ENCODE data around the gene GRM6.

The GRM6 gene

DNA sequence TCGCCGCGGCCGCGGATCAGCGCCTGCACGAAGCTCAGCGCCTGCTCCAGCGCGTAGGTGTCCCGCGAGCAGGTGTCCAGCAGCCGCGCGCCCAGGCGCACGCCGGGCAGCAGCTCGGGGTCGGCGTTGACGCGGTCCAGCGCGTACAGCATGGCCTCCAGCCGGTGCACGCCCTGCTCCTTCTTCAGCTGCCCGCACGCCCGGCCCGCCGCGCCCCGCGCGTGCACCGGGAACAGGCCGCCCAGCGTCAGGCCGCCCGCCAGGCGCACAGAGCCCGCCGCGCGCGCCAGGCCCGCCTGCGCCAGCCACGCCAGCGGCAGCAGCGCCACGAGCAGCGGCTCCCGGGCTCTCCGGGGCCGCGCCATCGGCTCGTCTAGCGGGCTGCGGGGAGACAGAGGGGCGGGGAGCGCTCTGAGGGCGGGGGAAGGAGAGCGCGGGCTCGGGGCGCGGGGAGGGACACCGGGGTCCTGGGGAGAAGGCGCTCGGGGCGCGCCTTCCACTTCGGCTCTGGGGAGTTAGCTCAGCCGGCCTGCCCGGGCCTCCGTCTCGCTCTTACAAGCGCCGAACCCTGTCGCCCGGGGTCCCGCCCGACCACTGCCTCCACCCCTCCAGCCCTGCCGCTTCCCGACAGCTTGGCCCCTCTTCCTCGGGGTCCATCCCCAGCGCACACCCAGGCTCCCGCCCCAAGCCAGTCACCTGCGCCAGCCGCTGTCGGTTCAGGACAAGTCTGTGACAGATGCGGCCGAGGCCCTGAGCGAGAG, at the start of gene GRM6:
GRM6 (minus strand) TSS at position 741 of the 761 bp plus-strand sequence; CDS start at position 365, 376 bp downstream.
- DNase-seq, result no peak

- no peak for DNase-seq
Measured at GRCh38 chr5:179044765-179045164, 49.6 kb upstream of the GRM6 start.

DNA sequence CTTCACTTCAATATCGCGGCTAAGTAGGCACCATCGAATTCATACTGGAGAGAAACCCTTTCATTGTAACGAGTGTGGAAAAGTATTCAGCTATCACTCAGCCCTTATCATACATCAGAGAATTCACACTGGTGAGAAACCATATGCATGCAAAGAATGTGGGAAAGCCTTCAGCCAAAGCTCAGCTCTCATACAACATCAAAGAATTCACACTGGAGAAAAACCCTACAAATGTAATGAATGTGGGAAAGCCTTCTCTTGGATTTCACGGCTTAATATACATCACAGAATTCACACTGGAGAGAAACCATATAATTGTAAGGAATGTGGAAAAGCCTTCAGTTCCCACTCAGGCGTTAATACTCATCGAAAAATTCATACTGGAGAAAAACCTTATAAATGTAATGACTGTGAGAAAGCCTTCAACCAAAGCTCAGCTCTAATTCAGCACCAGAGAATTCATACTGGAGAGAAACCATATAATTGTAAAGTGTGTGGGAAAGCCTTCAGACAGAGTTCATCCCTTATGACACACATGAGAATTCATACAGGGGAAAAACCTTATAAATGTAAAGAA, 38.0 kb upstream of the GRM6 start:
- DNase-seq, result no peak

- no peak for DNase-seq
Measured at GRCh38 chr5:179023528-179024189, 28.5 kb upstream of the GRM6 start, which contains the start of gene ZNF879. Gene ZNF879 (plus strand): TSS chr5:179023804. CDS start chr5:179025005, 1,201 bp downstream.

GRCh38 chr5:179008667-179009066, 13.5 kb upstream of the GRM6 start:
- DNase-seq, result no peak

DNA sequence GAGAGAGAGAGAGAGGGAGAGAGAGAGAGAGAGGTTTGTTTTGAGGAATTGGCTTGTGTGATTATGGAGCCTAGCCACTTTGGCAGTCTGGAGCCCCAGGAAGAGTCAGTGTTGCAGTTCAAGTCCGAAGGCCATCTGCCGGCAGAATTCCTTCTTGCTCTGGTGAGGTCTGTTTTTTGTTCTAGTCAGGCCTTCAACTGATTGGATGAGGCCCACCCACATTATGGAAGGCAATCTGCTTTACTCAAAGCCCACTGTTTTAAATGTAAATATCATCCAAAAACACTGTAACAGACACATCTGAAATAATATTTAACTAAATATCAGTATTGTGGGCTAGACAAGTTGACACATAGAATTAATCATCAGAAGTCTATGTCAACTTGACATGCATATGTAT, 11.4 kb upstream of the GRM6 start:
- DNase-seq, result no peak

DNA sequence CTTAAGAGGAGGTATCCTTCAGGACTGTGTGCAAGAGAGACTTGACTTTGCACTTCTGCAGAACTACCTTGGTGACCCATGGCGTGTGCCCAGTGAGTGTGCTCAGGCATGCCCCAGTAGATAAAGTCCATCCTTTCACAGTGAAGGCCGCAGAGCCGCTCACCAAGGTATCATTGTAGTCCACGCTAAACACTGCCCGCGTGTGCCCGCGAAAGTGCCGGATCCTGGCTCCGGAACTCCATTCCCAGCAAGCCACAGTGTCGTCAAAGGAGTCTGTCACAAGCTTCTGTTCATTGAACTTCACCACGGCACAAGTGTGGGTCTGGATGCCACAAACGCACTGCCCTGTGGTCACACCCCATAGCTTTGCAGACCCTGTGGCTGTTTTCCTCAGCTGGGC, 3.3 kb upstream of the GRM6 start:
- no peak for DNase-seq

GRCh38 chr5:178997191-178997590, 2.1 kb upstream of the GRM6 start:
- DNase-seq, result no peak

DNA sequence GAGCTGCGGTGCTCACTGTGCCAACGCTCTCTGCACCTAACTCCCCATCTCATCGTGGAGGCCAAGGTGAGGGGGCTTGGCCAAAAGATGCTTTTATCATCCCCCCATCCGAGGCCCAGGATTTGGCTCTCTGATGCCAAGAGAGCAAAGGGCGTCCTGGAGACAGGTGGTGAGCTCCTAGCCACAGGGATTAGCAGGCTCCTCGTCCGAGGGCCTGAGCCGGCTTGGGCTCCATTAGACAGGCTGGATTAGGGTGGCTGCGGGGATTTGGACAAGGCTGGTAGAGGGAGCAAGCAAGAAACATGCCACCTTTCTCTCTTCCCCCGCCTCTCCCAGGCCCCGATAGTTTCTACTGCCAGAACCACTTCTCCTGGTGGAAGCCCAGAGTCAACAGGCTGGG, 1.0 kb upstream of the GRM6 start:
- no peak for DNase-seq

GRCh38 chr5:178995341-178995690, 196 bp upstream of the GRM6 start:
- DNase-seq, result no peak

DNA sequence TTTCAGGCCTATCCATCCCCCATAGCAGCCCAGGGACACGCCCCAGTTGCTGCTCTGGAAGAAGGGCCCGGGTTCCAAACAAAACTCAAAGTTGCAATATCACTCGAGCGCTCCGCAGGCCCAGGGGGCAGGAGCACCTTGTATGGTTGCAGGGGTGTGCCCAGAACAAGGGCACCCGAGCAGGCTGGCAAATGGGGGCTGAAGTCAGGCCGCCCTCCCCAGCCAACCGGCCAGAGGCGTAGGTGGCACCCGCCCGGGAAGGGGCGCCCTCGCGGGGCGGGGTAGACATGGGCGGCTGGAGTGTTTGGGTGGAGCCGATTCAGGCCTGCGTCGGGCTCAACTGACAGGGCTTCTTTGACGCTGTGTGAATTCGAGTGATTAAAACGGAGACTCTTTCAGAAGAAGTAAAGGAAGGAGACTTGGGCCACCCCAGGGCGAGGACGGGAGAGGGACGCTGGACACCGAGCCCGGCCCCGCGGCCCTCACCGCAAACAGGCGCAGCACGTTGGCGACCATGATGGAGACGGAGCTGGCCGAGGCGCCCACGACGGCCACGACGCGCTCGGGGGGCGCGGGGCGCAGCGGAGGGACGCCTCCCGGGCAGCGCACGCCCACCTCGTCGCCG, 1.1 kb downstream of the GRM6 start:
- no peak for DNase-seq

DNA sequence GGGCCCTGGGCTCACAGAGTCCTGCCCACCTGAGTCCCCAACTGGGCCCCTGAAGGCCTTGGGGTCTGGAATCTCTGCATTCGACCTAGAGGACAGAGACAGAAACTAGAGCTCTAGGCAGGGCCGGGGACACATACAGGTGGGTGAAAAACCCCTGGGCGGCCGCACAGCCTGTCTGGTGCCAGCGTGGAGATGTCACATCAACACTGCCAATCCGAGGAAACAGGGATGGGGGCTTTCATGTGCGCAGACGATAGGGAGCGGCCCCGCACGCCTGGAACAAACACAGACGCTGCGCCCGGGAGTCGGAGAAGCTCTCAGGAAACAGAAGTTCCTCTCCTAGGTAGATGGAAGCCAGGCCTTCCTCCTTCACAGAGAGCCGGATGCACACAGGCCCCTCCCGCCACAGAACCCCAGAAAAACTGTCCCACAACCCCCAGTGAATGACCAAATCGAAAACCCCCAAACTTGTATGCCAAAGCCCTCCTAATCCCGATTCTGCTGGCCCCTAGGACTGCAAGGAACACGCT, 1.8 kb downstream of the GRM6 start:
- DNase-seq, result no peak

GRCh38 chr5:178992291-178992895, 2.7 kb downstream of the GRM6 start:
- no peak for DNase-seq

- no peak for DNase-seq
Measured at GRCh38 chr5:178991190-178992145, 3.7 kb downstream of the GRM6 start.

DNA sequence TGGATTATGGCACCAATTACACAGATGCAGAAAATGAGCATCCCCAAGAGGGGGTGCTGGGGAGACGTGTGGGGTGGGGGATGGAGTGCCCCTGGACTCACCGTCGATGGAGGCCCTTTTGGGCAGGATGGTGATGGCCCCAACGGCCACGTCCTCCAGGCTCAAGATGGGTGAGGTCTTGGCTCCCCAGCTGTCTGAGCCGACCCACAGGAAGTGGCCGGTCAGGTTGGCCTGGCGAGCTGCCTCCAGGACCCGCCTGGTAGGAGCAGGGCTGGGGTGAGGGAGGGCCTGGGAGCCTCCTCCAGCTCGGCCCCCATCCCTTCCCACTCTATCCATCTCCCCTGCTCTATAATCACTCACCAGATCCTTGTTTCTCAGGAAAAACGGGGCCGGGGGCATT, 4.6 kb downstream of the GRM6 start:
- DNase-seq, result no peak

- no peak for DNase-seq
Measured at GRCh38 chr5:178989311-178989710, 5.8 kb downstream of the GRM6 start.

- DNase-seq, result no peak
Measured at GRCh38 chr5:178988436-178989220, 6.5 kb downstream of the GRM6 start.

DNA sequence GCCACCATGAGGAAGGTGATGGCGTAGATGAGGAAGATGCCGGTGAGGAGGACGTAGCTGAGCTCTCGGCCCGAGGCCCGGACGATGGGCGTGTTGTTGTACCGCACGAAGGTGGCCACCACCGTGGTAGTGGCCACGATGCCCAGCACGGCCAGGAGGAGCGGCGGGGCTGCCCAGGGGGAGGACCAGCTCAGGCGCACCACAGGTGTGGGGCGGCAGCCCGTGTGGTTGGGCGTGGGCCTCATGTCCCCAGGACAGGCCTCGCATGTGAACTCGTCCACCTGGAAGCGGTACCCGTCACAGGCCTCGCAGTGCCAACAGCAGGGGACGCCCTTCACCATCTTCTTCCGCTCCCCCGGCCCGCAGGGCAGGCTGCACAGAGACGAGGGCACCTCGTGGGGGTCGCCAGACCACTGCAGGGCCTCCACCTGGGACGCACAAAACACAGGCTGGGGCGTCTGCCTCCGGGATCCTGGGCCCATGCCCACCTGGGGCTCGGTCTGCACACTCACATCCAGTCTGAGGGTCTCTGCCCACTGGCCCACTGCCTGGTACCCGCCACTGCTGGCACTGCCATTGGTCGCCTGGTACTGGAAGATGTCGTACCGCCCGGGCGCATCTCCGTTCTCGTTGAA, 8.7 kb downstream of the GRM6 start:
- DNase-seq, result no peak

DNA sequence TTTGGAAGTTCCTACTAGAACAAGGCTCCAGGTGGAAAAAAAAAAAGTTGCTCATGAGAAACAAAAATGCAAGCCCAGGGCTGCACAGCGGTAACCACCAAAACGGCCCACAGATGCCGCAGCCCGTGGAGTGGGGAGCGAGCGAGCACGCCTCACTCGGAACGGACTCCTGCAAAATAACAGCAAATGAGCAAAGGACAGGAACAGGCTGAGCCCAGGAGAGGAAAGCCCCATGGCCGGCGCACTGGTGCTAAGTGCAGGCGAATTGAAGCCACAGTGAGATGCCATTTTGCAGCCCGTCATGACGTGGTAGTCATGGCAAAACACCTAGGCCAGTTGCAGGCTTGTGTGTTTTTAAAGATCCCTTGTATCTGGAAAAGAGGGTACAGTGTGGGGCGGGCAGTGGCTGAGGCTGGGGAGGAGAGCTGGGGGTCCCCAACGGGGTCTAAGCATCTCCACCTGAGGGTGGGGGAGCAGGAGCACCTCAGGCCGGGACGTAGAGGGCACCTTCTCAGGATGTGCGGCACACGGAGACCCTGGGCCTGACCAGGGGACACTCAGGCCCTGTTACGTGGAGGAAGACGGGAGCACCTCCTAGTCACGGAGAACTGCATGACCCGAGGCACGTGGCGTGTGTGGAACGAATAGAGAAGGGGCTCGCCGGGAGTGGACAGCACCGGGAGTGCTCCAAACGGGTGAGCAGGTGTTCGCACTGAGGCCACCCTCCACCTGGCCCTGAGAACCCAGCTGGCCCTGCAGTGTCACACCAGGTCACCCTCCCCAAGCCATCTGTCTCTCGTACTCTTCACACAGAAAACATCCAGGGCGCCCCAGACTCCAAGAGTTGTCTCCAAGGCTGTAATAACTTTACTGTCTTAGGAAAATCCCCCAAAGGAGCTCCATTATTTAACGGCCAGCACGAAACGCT, 10.7 kb downstream of the GRM6 start:
- no peak for DNase-seq
